GM12891 (cell line): ENCODE measurements around the gene COG6.

Experiments
- PAX5 ChIP-seq: IDR thresholded peaks from 2 replicates; pipeline ENCODE4 v1.6.1; 2011; ENCODE audit warnings: low read length, moderate library complexity, mild to moderate bottlenecking; ENCODE audit not compliant: insufficient read depth, severe bottlenecking
- POLR2A ChIP-seq: IDR thresholded peaks from 2 replicates; pipeline ENCODE4 v1.6.1; 2011; ENCODE audit warnings: low read depth, low read length, control low read depth
- POLR2AphosphoS5 ChIP-seq: IDR thresholded peaks from 2 replicates; pipeline ENCODE4 v1.6.1; 2011; ENCODE audit warnings: low read depth, low read length, control low read depth
- POU2F2 ChIP-seq: IDR thresholded peaks from 2 replicates; pipeline ENCODE4 v1.6.1; 2011; ENCODE audit warnings: low read depth, mild to moderate bottlenecking, control low read depth, low read length, moderate library complexity
- SPI1 ChIP-seq: IDR thresholded peaks from 2 replicates; pipeline ENCODE4 v1.6.1; 2011; ENCODE audit warnings: low read depth, low read length, control low read depth
- TAF1 ChIP-seq: IDR thresholded peaks from 2 replicates; pipeline ENCODE4 v1.6.1; 2011; ENCODE audit warnings: low read depth, low read length, control low read depth

DNA sequence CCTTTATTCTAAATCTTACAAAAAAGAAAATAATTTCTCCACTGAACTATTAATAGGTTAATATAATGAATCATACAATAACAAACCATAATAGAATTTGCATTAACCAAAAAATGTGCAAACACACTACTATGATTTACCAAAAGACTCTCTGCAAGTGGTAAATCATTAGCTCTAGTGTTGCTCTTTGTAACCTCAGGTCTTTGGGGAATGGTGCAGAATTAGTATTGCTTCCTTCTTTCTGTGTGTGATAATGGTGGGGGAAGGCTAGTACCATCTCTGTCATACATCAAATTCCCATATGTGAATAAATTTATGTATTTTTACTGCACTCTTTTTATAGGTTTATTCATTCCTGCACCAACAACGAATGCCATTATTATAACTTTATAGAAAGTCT is 105.1 kb downstream of the COG6 start:
- TF ChIP-seq POLR2A (no peak), TAF1 (no peak), SPI1 (no peak), POLR2AphosphoS5 (no peak), POU2F2 (no peak), PAX5 (no peak)
